GM12878 (cell line): ENCODE results near the gene GNAT1. TPM values are rescaled to one million over a fixed set of nuclear protein-coding genes. Genes with fewer than 3 reads are reported as not detected.

Source experiments
- ATAC-seq: fragments of 200-7000 bp; cut with Tn5 transposase; 3 replicates; pipeline ENCODE4 v1.9.1; 2020; ENCODE audit warnings: mild to moderate bottlenecking, moderate library complexity
- BruUV-seq: library from RNA; stranded (reverse); fragments of 400-500 nt; replicated peaks from 2 replicates; lab custom pipeline; 2021; lab: Mats Ljungman, UMichigan
- CTCF ChIA-PET: fragments of 300-600 bp; sonication (Branson Sonifier 250); formaldehyde crosslinking; extraction: SDS; loops from one replicate; lab custom pipeline; 2021; ENCODE audit warnings: inconsistent platforms; lab: Yijun Ruan, JAX
- POLR2A ChIA-PET: fragments of 350-600 bp; formaldehyde crosslinking; extraction: SDS; loops from one replicate; lab custom pipeline; 2021; ENCODE audit warnings: inconsistent platforms; lab: Charles Lee
- RAD21 ChIA-PET: fragments of 300-600 bp; sonication (Branson Sonifier 250); formaldehyde crosslinking; loops from one replicate; lab custom pipeline; 2023; ENCODE audit warnings: antibody characterized with exemption; ENCODE audit not compliant: unreplicated experiment; lab: Charles Lee
- SMC1A ChIA-PET: fragments of 300-600 bp; sonication (Branson Sonifier 250); formaldehyde crosslinking; loops from one replicate; lab custom pipeline; 2023; ENCODE audit not compliant: unreplicated experiment, uncharacterized antibody; lab: Charles Lee
- DNase-seq: peaks from one replicate; pipeline ENCODE4 v3.0.0-alpha.2; 2011; ENCODE audit warnings: low read depth, low spot score
- FAIRE-seq: peaks from 3 replicates; lab custom pipeline; 2011; peaks lifted over from hg19 to GRCh38; lab: Jason Lieb, UNC
- H2AFZ ChIP-seq: 2 replicates; pipeline ENCODE4 v1.6.0; 2011; ENCODE audit warnings: low read depth, low read length, control low read depth; ENCODE audit not compliant: control insufficient read depth
- H3K27ac ChIP-seq: 2 replicates; pipeline ENCODE4 v1.5.1; 2011; ENCODE audit warnings: control low read depth; ENCODE audit not compliant: control insufficient read depth, insufficient read depth
- H3K27me3 ChIP-seq, 2 experiments: replicated peaks in 1 of 2; 2 replicates each; pipeline versions ENCODE4 v1.6.0 to v1.6.1; 2011; ENCODE audit warnings: low read length in 1 of 2; ENCODE audit not compliant: control insufficient read depth in 2 of 2, insufficient read depth in 2 of 2
- H3K36me3 ChIP-seq, 2 experiments: 2 replicates each; pipeline ENCODE4 v1.5.1; 2011; ENCODE audit warnings: low read length in 1 of 2; ENCODE audit not compliant: control insufficient read depth in 2 of 2, insufficient read depth in 2 of 2
- H3K4me1 ChIP-seq: 2 replicates; pipeline ENCODE4 v1.6.1; 2011; ENCODE audit warnings: mild to moderate bottlenecking, low read length, moderate library complexity, mixed read lengths; ENCODE audit not compliant: control insufficient read depth, insufficient read depth
- H3K4me2 ChIP-seq: 2 replicates; pipeline ENCODE4 v1.6.0; 2011; ENCODE audit warnings: control low read depth; ENCODE audit not compliant: control insufficient read depth, insufficient read depth
- H3K4me3 ChIP-seq: fragments of 200-600 bp; sonication (generic); 2 replicates; pipeline ENCODE4 v1.5.1; 2016
- H3K79me2 ChIP-seq: 2 replicates; pipeline ENCODE4 v1.6.0; 2011; ENCODE audit warnings: low read length; ENCODE audit not compliant: control insufficient read depth, insufficient read depth
- H3K9ac ChIP-seq: 2 replicates; pipeline ENCODE4 v1.8.0; 2011; ENCODE audit warnings: low read length, control low read depth, mixed read lengths; ENCODE audit not compliant: control insufficient read depth, insufficient read depth
- H3K9me3 ChIP-seq: replicated peaks from 3 replicates; pipeline ENCODE4 v1.5.1; 2011; ENCODE audit warnings: mild to moderate bottlenecking, low read length; ENCODE audit not compliant: control insufficient read depth, insufficient read depth
- H4K20me1 ChIP-seq: 2 replicates; pipeline ENCODE4 v1.6.0; 2011; ENCODE audit not compliant: control insufficient read depth, insufficient read depth
- BACH1 ChIP-seq: fragments of 450-650 bp; IDR thresholded peaks from 2 replicates; pipeline ENCODE4 v1.6.1; 2017; ENCODE audit warnings: mild to moderate bottlenecking, borderline replicate concordance
- CBX3 ChIP-seq: fragments of 200-600 bp; sonication (generic); IDR thresholded peaks from 2 replicates; pipeline ENCODE4 v1.6.1; 2016; ENCODE audit warnings: low read depth, borderline replicate concordance
- CREM ChIP-seq: IDR thresholded peaks from 2 replicates; pipeline ENCODE4 v1.6.1; 2014; ENCODE audit warnings: antibody characterized with exemption, low read depth
- DPF2 ChIP-seq: fragments of 450-650 bp; IDR thresholded peaks from 2 replicates; pipeline ENCODE4 v1.6.1; 2017; ENCODE audit warnings: mild to moderate bottlenecking
- EZH2 ChIP-seq: IDR thresholded peaks from 2 replicates; pipeline ENCODE4 v1.6.1; 2012; ENCODE audit warnings: low read depth, mild to moderate bottlenecking, control low read depth, inconsistent platforms, low read length, borderline replicate concordance; ENCODE audit not compliant: control insufficient read depth
- MTA2 ChIP-seq: fragments of 450-650 bp; IDR thresholded peaks from 2 replicates; pipeline ENCODE4 v1.6.1; 2016; ENCODE audit warnings: low read depth, mild to moderate bottlenecking, moderate library complexity
- MYB ChIP-seq: fragments of 150-350 bp; IDR thresholded peaks from 2 replicates; pipeline ENCODE4 v1.6.1; 2014; ENCODE audit warnings: mild to moderate bottlenecking, low read depth, low read length, borderline replicate concordance
- NBN ChIP-seq: fragments of 450-650 bp; IDR thresholded peaks from 2 replicates; pipeline ENCODE4 v1.6.1; 2016
- NFYA ChIP-seq: IDR thresholded peaks from 2 replicates; pipeline ENCODE4 v1.6.1; 2011; ENCODE audit warnings: low read depth, mild to moderate bottlenecking, low read length, improper control_type of control experiment, borderline replicate concordance
- PAX8 ChIP-seq: fragments of 450-650 bp; IDR thresholded peaks from 2 replicates; pipeline ENCODE4 v1.6.1; 2017; ENCODE audit warnings: mild to moderate bottlenecking, moderate library complexity
- POU2F2 ChIP-seq: IDR thresholded peaks from 3 replicates; pipeline ENCODE4 v1.6.1; 2011; ENCODE audit warnings: low read depth, mild to moderate bottlenecking, low read length, borderline replicate concordance
- RAD21 ChIP-seq: IDR thresholded peaks from 2 replicates; pipeline ENCODE4 v1.6.1; 2011; ENCODE audit warnings: mild to moderate bottlenecking, low read depth, low read length, moderate library complexity; ENCODE audit not compliant: insufficient read depth
- RAD51 ChIP-seq: fragments of 450-650 bp; IDR thresholded peaks from 2 replicates; pipeline ENCODE4 v1.6.1; 2016; ENCODE audit warnings: moderate library complexity, mild to moderate bottlenecking, inconsistent platforms
- ZNF207 ChIP-seq: fragments of 450-650 bp; IDR thresholded peaks from 2 replicates; pipeline ENCODE4 v1.6.1; 2014; ENCODE audit warnings: antibody characterized with exemption, mild to moderate bottlenecking, borderline replicate concordance
- ZSCAN29 ChIP-seq: fragments of 450-650 bp; IDR thresholded peaks from 2 replicates; pipeline ENCODE4 v1.6.1; 2017; ENCODE audit warnings: mild to moderate bottlenecking, moderate library complexity
- WGBS: methylation state at CpG from one replicate; pipeline ENCODE4 v1.1.6; 2016; ENCODE audit warnings: low lambda C conversion rate; ENCODE audit not compliant: insufficient replicate concordance, insufficient coverage; ENCODE audit errors: missing lambda C conversion rate; 5-methylcytosine and 5-hydroxymethylcytosine counted together
- in situ Hi-C: fragments of 300-500 bp; cut with MboI; formaldehyde crosslinking; loops from 9 replicates; pipeline ENCODE4 v1.14.3; 2018; ENCODE audit warnings: mixed read lengths
- intact Hi-C: fragments of 100-400 bp; cut with micrococcal nuclease; formaldehyde crosslinking; loops from one replicate; pipeline ENCODE4 v1.14.2; 2022; ENCODE audit not compliant: unreplicated experiment
- polyA plus RNA-seq, 11 experiments: library from polyadenylated mRNA; depleted of rRNA in 4 of 11; unstranded in 6 of 11; stranded (reverse) in 5 of 11; fragments of >200 nt; fragmentation: Nextera tagmentation in 4 of 11; fragmentation: Illumina TruSeq in 1 of 11; extraction: Ambion mirVana in 4 of 11; extraction: Trizol in 1 of 11; gene quantifications; 1 replicate in 1 of 11; 2 replicates in 10 of 11; pipeline versions ENCODE4 v1.2.1 to v1.2.3, GENCODE V29; 2011 to 2016; ENCODE audit warnings: inconsistent platforms in 2 of 11, missing spikeins in 2 of 11, low read depth in 1 of 11
- total RNA-seq, 4 experiments: library from RNA; depleted of rRNA in 3 of 4; stranded (reverse); fragments of >200 nt in 3 of 4; fragmentation: Illumina TruSeq in 1 of 4; extraction: Trizol in 1 of 4; gene quantifications; 2 replicates each; pipeline versions ENCODE4 v1.2.1 to v1.2.3, GENCODE V29; 2013 to 2021
- TF ChIP-seq, protein P1 (sequence below): fragments of 450-650 bp; IDR thresholded peaks from 2 replicates; pipeline ENCODE4 v1.6.1; 2016; ENCODE audit warnings: mild to moderate bottlenecking, moderate library complexity, borderline replicate concordance
- TF ChIP-seq, protein P2 (sequence below): fragments of 450-650 bp; IDR thresholded peaks from 2 replicates; pipeline ENCODE4 v1.6.1; 2017; ENCODE audit warnings: low read depth, mild to moderate bottlenecking, moderate library complexity
- TF ChIP-seq, protein P3 (sequence below): fragments of 450-650 bp; IDR thresholded peaks from 2 replicates; pipeline ENCODE4 v1.6.1; 2018; ENCODE audit warnings: mild to moderate bottlenecking, low read depth, moderate library complexity; ENCODE audit not compliant: partially characterized antibody

The GNAT1 gene
- total and polyA plus RNA-seq, 10 of the 15 experiments (the other 5 are each of a cell fraction or from before 2014, with no cell fraction given): not detected

DNA sequence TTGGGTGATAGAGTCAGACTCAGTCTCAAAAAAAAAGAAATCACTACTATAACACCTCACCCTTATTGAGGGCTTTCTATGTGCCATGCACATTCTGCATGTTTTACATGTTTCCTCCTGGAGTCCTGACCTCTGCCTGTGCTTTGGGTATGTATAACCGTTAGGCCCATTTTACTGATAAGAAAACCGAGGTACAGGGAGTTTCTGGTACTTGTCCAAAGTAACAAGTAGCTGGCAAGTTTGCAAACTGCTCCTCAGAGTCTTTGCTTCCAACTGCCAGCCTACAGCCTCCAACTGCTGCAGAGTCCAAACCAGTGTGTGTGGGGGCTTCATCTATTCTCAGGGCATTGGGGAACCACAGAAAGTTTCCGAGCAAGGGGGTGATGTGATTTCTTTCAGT lies 40.9 kb downstream of the GNAT1 start:
- Histone ChIP-seq H3K4me1 (peaks cover 20% of the 10 kb centered on the region), H4K20me1 (no peaks in the 10 kb centered on the region), H3K4me3 (no peak overlapping the region), H3K9me3 (no peaks in the 10 kb centered on the region), H3K9ac (no peak overlapping the region), H3K27ac (no peak overlapping the region), H3K4me2 (no peak overlapping the region), H2AFZ (no peak overlapping the region), H3K27me3 (no peaks in the 10 kb centered on the region), H3K79me2 (peaks cover 13% of the 10 kb centered on the region), H3K36me3 (no peaks in the 10 kb centered on the region; a peak in 1 of 4 replicates)
- no peak for FAIRE-seq
- TF ChIP-seq BACH1: no peak
- no peak for TF ChIP-seq MYB
- TF ChIP-seq CBX3: no peak
- no peak for TF ChIP-seq PAX8
- TF ChIP-seq NFYA: no peak
- TF ChIP-seq, protein P1, sequence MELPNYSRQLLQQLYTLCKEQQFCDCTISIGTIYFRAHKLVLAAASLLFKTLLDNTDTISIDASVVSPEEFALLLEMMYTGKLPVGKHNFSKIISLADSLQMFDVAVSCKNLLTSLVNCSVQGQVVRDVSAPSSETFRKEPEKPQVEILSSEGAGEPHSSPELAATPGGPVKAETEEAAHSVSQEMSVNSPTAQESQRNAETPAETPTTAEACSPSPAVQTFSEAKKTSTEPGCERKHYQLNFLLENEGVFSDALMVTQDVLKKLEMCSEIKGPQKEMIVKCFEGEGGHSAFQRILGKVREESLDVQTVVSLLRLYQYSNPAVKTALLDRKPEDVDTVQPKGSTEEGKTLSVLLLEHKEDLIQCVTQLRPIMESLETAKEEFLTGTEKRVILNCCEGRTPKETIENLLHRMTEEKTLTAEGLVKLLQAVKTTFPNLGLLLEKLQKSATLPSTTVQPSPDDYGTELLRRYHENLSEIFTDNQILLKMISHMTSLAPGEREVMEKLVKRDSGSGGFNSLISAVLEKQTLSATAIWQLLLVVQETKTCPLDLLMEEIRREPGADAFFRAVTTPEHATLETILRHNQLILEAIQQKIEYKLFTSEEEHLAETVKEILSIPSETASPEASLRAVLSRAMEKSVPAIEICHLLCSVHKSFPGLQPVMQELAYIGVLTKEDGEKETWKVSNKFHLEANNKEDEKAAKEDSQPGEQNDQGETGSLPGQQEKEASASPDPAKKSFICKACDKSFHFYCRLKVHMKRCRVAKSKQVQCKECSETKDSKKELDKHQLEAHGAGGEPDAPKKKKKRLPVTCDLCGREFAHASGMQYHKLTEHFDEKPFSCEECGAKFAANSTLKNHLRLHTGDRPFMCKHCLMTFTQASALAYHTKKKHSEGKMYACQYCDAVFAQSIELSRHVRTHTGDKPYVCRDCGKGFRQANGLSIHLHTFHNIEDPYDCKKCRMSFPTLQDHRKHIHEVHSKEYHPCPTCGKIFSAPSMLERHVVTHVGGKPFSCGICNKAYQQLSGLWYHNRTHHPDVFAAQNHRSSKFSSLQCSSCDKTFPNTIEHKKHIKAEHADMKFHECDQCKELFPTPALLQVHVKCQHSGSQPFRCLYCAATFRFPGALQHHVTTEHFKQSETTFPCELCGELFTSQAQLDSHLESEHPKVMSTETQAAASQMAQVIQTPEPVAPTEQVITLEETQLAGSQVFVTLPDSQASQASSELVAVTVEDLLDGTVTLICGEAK: no peak
- no peak for TF ChIP-seq RAD21
- no peak for TF ChIP-seq MTA2
- no peak for TF ChIP-seq EZH2
- no peak for TF ChIP-seq RAD51
- TF ChIP-seq, protein P2, sequence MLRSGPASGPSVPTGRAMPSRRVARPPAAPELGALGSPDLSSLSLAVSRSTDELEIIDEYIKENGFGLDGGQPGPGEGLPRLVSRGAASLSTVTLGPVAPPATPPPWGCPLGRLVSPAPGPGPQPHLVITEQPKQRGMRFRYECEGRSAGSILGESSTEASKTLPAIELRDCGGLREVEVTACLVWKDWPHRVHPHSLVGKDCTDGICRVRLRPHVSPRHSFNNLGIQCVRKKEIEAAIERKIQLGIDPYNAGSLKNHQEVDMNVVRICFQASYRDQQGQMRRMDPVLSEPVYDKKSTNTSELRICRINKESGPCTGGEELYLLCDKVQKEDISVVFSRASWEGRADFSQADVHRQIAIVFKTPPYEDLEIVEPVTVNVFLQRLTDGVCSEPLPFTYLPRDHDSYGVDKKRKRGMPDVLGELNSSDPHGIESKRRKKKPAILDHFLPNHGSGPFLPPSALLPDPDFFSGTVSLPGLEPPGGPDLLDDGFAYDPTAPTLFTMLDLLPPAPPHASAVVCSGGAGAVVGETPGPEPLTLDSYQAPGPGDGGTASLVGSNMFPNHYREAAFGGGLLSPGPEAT: no peak
- TF ChIP-seq, protein P3, sequence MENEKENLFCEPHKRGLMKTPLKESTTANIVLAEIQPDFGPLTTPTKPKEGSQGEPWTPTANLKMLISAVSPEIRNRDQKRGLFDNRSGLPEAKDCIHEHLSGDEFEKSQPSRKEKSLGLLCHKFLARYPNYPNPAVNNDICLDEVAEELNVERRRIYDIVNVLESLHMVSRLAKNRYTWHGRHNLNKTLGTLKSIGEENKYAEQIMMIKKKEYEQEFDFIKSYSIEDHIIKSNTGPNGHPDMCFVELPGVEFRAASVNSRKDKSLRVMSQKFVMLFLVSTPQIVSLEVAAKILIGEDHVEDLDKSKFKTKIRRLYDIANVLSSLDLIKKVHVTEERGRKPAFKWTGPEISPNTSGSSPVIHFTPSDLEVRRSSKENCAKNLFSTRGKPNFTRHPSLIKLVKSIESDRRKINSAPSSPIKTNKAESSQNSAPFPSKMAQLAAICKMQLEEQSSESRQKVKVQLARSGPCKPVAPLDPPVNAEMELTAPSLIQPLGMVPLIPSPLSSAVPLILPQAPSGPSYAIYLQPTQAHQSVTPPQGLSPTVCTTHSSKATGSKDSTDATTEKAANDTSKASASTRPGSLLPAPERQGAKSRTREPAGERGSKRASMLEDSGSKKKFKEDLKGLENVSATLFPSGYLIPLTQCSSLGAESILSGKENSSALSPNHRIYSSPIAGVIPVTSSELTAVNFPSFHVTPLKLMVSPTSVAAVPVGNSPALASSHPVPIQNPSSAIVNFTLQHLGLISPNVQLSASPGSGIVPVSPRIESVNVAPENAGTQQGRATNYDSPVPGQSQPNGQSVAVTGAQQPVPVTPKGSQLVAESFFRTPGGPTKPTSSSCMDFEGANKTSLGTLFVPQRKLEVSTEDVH: no peak
- TF ChIP-seq ZSCAN29: no peak
- no peak for TF ChIP-seq DPF2
- TF ChIP-seq CREM: no peak
- TF ChIP-seq POU2F2: no peak
- no peak for TF ChIP-seq ZNF207
- TF ChIP-seq NBN: no peak
- in situ Hi-C loops (no loop called here), intact Hi-C loops (no loop called here)
- RAD21 ChIA-PET: no interaction called here
- POLR2A ChIA-PET: interaction anchor here (2.5 kb wide), 1 partner anchor 11 kb away, joined by 9 read pairs; no protein-coding TSS in a partner anchor
- ATAC-seq: no peak
- no TSS peak for BruUV-seq
- SMC1A ChIA-PET: no interaction called here
- CTCF ChIA-PET: no interaction called here
- DNase-seq: no peak
- WGBS: 36% methylated on average over 3 of the region's 3 CpGs
